ENCODE data around the gene RFTN1. TPM values are rescaled to one million over a fixed set of nuclear protein-coding genes. Genes with fewer than 3 reads are reported as not detected.
A peak's percentile ranks its signal among the peaks of the same experiment; 100 is the strongest.

The RFTN1 gene
- total and polyA plus RNA-seq, 10 of the 15 experiments (the other 5 are each of a cell fraction or from before 2014, with no cell fraction given): 20.6 to 213 (median 147) TPM

- TF ChIP-seq CHD4 (IDR thresholded peaks at IDR 0.05) (no peak), RELA (IDR thresholded peaks at IDR 0.05; ENCODE audit: borderline replicate concordance, partially characterized antibody) (no peak), POLR2A (IDR thresholded peaks at IDR 0.05; ENCODE audit: low read depth, low read length) (peak; percentile 56), ZNF687 (IDR thresholded peaks at IDR 0.05) (peak; percentile 57), IKZF2 (IDR thresholded peaks at IDR 0.05) (no peak), POLR2AphosphoS5 (IDR thresholded peaks at IDR 0.05; ENCODE audit: low read length) (peak; percentile 96), SMAD1 (IDR thresholded peaks at IDR 0.05; ENCODE audit: low read depth, partially characterized antibody) (peak; percentile 85), E2F4 (IDR thresholded peaks at IDR 0.05; ENCODE audit: low read depth, low read length) (no peak), NFIC (IDR thresholded peaks at IDR 0.05; ENCODE audit: low read depth, low read length) (no peak), NR2C1 (IDR thresholded peaks at IDR 0.05) (no peak)
- TF ChIP-seq, protein P1, sequence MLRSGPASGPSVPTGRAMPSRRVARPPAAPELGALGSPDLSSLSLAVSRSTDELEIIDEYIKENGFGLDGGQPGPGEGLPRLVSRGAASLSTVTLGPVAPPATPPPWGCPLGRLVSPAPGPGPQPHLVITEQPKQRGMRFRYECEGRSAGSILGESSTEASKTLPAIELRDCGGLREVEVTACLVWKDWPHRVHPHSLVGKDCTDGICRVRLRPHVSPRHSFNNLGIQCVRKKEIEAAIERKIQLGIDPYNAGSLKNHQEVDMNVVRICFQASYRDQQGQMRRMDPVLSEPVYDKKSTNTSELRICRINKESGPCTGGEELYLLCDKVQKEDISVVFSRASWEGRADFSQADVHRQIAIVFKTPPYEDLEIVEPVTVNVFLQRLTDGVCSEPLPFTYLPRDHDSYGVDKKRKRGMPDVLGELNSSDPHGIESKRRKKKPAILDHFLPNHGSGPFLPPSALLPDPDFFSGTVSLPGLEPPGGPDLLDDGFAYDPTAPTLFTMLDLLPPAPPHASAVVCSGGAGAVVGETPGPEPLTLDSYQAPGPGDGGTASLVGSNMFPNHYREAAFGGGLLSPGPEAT (IDR thresholded peaks at IDR 0.05; ENCODE audit: low read depth): no peak
- TF ChIP-seq, protein P2, sequence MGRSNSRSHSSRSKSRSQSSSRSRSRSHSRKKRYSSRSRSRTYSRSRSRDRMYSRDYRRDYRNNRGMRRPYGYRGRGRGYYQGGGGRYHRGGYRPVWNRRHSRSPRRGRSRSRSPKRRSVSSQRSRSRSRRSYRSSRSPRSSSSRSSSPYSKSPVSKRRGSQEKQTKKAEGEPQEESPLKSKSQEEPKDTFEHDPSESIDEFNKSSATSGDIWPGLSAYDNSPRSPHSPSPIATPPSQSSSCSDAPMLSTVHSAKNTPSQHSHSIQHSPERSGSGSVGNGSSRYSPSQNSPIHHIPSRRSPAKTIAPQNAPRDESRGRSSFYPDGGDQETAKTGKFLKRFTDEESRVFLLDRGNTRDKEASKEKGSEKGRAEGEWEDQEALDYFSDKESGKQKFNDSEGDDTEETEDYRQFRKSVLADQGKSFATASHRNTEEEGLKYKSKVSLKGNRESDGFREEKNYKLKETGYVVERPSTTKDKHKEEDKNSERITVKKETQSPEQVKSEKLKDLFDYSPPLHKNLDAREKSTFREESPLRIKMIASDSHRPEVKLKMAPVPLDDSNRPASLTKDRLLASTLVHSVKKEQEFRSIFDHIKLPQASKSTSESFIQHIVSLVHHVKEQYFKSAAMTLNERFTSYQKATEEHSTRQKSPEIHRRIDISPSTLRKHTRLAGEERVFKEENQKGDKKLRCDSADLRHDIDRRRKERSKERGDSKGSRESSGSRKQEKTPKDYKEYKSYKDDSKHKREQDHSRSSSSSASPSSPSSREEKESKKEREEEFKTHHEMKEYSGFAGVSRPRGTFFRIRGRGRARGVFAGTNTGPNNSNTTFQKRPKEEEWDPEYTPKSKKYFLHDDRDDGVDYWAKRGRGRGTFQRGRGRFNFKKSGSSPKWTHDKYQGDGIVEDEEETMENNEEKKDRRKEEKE (IDR thresholded peaks at IDR 0.05): 0 out of 2 replicates have a peak, but pooled peaks have one; percentile 51
- TF ChIP-seq, protein P3, sequence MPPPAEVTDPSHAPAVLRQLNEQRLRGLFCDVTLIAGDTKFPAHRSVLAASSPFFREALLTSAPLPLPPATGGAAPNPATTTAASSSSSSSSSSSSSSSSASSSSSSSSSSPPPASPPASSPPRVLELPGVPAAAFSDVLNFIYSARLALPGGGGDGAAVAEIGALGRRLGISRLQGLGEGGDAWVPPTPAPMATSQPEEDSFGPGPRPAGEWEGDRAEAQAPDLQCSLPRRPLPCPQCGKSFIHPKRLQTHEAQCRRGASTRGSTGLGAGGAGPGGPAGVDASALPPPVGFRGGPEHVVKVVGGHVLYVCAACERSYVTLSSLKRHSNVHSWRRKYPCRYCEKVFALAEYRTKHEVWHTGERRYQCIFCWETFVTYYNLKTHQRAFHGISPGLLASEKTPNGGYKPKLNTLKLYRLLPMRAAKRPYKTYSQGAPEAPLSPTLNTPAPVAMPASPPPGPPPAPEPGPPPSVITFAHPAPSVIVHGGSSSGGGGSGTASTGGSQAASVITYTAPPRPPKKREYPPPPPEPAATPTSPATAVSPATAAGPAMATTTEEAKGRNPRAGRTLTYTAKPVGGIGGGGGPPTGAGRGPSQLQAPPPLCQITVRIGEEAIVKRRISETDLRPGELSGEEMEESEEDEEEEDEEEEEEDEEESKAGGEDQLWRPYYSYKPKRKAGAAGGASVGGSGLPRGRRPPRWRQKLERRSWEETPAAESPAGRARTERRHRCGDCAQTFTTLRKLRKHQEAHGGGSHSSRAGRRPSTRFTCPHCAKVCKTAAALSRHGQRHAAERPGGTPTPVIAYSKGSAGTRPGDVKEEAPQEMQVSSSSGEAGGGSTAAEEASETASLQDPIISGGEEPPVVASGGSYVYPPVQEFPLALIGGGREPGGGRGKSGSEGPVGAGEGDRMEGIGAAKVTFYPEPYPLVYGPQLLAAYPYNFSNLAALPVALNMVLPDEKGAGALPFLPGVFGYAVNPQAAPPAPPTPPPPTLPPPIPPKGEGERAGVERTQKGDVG (CRISPR knock-in tag; IDR thresholded peaks at IDR 0.05): peak; percentile 59; the same call in 1 of the 2 replicates
These were observed 2.7 kb downstream of the RFTN1 start (continued) for GRCh38 chr3:16510620-16511319.
